Activated gamma-delta T cell (primary cell): ENCODE data around the gene BANP.
"Not testable (repeated sequence)": the region's sequence is repeated elsewhere in the genome, so short reads cannot be mapped to it uniquely, and the experiment has no call there.

ENCODE experiments used
- DNase-seq: peaks from one replicate; lab custom pipeline; 2025; lab: John Stamatoyannopoulos, UW

BANP gene

DNA sequence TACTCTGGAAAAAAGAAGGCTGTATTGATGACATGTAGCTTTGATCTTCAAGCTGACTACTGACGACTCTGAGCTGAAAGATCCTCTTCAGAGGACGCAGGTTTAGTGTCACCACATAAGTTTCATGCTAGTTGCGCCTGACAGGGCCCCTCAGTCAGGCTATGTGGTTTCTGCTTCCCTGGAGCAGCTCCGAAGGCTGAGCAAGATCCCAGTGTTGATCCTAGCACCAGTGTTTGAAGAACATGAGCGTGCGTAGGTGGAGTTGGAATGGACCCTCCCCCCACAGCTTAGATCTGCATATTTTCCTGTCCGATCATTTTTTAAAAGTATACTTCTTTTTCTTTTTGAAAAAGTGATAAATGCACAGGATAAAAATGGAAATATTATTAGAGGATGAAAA is 17.3 kb downstream of the BANP start:
- DNase-seq: no peak

DNA sequence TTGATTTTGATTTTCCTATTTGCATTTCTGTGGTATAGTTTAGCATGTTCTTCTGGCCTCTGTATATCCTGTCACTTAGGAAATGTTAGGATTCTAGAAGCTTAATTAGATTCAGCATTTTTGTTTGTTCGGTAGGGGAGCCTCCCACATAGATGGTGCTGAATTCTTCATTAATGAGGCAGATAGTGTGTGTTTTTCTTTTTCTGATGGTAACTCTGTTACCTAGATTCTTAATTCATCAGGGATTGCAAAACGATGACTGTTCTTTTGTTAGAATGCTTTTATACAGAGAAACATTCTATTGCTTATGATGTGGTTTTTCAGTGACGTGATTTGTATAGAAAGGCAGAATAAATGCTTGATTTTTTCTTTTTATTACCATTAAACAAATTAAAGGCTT is 19.0 kb downstream of the BANP start:
- no peak for DNase-seq

- DNase-seq: no peak
Measured at GRCh38 chr16:87971933-87972332, 20.7 kb downstream of the BANP start.

GRCh38 chr16:87973717-87974116 is 22.5 kb downstream of the BANP start:
- no peak for DNase-seq

- DNase-seq: no peak
Measured at GRCh38 chr16:87974178-87974577, 22.9 kb downstream of the BANP start.

DNA sequence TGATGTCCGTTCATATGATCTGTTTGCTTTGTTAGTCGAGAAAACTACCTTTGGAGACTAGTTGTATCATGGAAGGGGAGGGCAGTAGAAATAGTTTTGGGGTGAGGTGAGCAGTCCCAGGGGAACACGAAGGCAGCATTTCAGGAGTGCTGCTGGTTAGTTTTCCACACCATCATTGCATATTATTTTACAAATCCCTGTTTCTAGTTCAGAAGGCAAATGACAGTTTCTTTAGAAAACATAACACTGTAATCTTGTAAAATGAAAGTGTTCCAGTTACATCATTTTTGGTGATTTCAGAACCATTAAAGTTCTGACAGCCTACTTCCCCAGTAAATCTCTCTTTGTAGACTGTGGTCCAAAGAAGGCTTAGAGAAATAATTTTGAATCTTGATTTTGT is 25.4 kb downstream of the BANP start:
- no peak for DNase-seq

DNA sequence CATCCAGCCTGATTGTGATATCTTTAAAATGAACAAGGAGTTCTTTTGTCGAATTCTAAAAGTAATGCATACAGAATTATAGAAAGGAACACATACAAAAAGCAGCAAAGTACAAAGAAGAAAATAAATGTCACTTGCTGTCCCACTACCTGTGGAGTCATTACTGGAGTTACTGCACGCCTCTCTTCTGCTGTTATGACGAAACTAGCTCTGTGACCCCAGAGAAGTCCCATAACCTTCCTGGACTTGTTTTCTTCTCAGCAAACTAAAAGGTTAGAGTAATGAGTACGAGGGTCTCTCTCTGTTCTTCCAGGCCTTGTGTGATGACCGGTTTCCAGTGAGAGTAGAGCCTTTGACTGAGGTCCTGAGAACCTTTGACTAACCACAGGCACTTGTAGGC is 26.9 kb downstream of the BANP start:
- no peak for DNase-seq

DNA sequence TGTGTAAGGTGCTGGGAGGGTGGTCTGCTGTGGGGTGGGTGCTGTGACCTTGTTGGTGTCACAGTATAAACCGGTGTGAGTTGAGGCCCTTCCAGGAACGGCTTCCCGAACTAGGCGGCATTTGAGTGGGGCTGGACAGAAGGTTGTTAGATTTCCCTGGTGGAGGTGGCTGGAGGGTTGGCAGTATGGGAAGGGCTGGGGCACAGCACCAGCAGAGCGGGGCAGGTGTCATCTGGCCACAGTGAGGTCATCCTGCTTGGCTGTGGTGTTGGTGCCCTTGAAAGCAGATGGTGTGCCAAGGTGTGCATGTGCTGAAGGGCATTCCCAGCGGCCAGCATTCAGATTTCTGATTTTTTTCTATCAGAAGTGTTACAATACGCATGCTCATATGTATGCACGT is 28.1 kb downstream of the BANP start:
- no peak for DNase-seq

- DNase-seq: not testable (repeated sequence)
Measured at GRCh38 chr16:87979911-87980630, 28.8 kb downstream of the BANP start.

DNA sequence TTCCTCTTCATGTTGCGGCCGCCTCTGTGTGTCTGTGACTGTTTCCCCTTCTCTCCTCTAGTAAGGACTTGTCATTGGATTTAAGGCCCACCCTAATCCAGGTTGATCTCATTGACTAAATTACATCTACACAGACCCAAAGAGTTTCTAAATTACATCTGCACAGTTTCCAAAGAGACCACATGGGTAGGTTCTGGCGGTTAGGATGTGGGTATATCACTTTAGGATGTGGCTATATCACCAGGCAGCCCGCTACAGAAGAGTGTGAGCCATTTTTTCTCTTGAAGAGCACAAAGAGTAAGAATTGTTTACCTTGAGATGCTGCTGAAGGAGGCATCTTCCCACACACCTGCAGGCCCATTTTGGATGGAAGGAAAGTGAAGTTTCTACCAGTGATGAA is 30.1 kb downstream of the BANP start:
- DNase-seq: not testable (repeated sequence)

- DNase-seq: no peak
Measured at GRCh38 chr16:87982581-87983041, 31.4 kb downstream of the BANP start.

GRCh38 chr16:87983072-87983736 is 32.0 kb downstream of the BANP start:
- not testable (repeated sequence) for DNase-seq

GRCh38 chr16:87983737-87984097 is 32.5 kb downstream of the BANP start:
- not testable (repeated sequence) for DNase-seq

DNA sequence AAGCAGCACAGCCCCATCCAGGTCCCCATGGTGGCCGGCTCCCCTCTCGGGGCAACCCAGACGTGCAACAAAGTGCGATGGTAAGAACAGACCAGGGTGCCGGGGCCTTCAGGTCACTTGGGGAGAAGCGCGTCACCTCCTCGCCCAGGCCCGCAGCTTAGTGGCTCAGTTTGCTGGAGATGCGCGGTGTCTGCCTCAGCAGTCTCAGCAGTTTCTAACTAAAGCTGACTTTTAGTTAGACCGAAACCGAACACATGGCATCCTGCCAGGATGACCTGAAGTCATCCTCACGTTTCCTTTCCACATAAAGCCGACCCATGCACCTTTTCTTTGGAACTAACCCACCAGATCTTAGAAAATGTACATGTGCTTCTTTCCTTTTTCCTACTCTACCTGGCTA is 32.9 kb downstream of the BANP start:
- DNase-seq: not testable (repeated sequence)

DNA sequence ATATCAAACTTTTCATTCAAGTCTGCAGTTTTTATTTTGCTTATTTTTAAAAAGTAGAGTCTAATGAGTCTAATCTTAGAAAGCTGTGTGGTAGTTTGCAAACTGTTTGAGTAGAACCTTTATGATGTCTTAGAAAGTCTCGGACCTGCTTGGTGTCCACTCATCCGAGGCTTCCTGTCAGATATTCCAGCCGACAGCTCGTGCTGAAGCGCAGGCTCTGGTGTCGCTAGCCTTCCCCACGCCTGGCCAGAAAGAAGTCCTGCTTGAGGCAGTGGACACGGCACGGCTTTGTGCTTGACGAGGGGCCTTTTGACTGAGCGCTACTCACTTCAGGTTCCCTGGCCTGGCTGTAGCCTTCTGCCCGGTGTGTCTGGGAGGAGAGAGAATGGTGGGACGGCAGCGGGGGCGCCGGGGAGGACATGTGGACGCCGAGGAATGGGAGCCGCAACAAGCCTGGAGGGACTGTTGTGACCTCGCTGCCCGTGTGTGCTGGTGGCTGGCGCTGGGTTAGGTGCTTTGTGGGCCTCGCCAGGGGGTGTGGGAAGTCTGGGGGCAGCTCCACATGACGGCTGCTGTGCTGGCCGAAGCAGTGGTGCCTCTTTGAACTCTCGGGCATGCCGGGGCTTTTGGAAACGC is 33.5 kb downstream of the BANP start:
- DNase-seq: no peak

- not testable (repeated sequence) for DNase-seq
Measured at GRCh38 chr16:87985493-87985892, 34.3 kb downstream of the BANP start.

GRCh38 chr16:87986361-87986849 is 35.2 kb downstream of the BANP start:
- not testable (repeated sequence) for DNase-seq

DNA sequence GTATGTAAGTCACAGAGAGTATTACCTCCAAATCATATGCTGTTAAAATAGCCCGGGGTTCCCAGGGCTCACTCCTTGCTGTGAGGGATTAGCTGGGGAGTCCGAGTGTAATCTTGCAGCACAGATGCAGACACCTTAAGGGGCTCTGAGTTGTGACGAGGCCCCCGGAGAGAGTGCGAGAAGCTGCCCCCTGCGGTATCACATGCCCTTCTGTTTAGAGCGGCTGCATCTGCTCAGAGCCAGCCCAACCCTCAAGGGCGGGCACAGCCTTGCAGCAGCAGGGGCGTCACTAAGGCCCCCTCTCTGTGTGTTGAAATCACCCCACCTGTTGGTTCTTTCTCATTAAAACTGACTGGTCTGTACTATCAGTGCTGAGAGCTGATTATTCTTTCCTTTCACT is 37.4 kb downstream of the BANP start:
- DNase-seq: not testable (repeated sequence)

DNA sequence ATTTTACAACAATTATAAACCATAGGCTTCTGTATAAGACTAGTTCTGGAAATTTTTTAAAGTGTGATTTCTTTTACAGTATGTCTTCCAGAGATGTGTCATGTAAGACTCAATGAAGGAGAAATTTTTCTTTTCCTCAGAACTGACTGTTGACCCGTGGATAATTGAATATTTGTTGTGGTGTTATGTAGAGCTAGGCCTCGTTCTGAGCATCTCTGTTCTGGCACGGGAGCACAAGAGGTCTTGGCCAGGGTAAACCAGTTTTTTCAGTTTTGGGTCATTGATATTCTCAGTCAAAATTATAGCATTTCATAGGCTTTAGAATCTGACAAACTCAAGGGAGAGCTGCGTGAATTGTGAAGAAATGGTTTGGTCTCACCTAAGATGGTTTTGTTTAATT is 39.0 kb downstream of the BANP start:
- not testable (repeated sequence) for DNase-seq

GRCh38 chr16:87992142-87992541 is 40.9 kb downstream of the BANP start:
- not testable (repeated sequence) for DNase-seq

- no peak for DNase-seq
Measured at GRCh38 chr16:87993901-87994300, 42.7 kb downstream of the BANP start.

DNA sequence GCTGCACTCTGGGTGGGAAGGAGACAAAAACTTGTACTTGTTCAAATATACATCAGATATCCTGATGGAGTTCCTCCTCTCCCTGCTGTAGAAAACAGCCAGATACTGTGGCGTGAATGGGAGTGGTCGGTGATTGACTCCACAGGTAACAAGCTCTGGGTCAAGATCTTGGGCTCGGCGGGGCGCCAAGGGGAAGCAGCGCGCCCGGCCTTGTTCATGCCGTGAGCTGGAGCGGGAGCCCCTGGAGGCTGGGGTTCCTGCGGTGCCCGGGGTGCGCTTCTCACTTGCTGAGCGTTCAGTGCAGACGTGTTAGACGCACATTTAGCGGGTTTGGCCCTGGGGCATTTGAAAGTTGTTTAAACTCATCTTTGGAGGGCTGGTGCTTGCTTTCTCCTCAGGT is 44.4 kb downstream of the BANP start:
- no peak for DNase-seq
